K562 (cell line): ENCODE data around the gene ANKRD27. TPM values are rescaled to one million over a fixed set of nuclear protein-coding genes. Genes with fewer than 3 reads are reported as not detected.

Experiments
- ATAC-seq: fragments of 200-7000 bp; cut with Tn5 transposase; 3 replicates; pipeline ENCODE4 v1.9.1; 2020; ENCODE audit warnings: moderate library complexity
- BruUV-seq: library from RNA; stranded (reverse); fragments of 400-500 nt; replicated peaks from 2 replicates; lab custom pipeline; 2021; lab: Mats Ljungman, UMichigan
- CTCF ChIA-PET: fragments of 300-600 bp; formaldehyde crosslinking; extraction: SDS; loops from one replicate; lab custom pipeline; 2021; ENCODE audit warnings: low intra/inter-chr PET ratio; lab: Yijun Ruan, JAX
- POLR2A ChIA-PET: fragments of 300-600, 350-650 bp; sonication (Branson Sonifier 250); formaldehyde crosslinking; extraction: SDS; loops from one replicate; lab custom pipeline; 2021; ENCODE audit warnings: antibody characterized with exemption, inconsistent platforms; lab: Yijun Ruan, JAX
- DNase-seq, 4 experiments: peaks; one replicate each; pipeline versions ENCODE4 v3.0.0 to v3.0.0-alpha.2; 2011 to 2018; ENCODE audit warnings: low spot score in 3 of 4, mixed read lengths in 3 of 4; ENCODE audit errors: extremely low read depth in 1 of 4
- FAIRE-seq: peaks from 2 replicates; lab custom pipeline; 2011; peaks lifted over from hg19 to GRCh38; lab: Jason Lieb, UNC
- H2AFZ ChIP-seq: 2 replicates; pipeline ENCODE4 v1.6.0; 2011; ENCODE audit warnings: low read depth, low read length, control low read depth, inconsistent platforms
- H3K27ac ChIP-seq: fragments of 200-600 bp; 3 replicates; pipeline ENCODE4 v1.8.0; 2011; ENCODE audit warnings: low read depth, mild to moderate bottlenecking, control low read depth, inconsistent platforms, low read length, moderate library complexity, mixed read lengths; ENCODE audit errors: extremely low read depth
- H3K27me3 ChIP-seq, 2 experiments: fragments of 300-600 bp in 1 of 2; 2 replicates in 1 of 2; 3 replicates in 1 of 2; pipeline versions ENCODE4 v1.6.0 to v1.8.0; 2011; ENCODE audit warnings: inconsistent platforms in 2 of 2, low read length in 2 of 2, mild to moderate bottlenecking in 1 of 2, mixed read lengths in 1 of 2, moderate library complexity in 1 of 2; ENCODE audit not compliant: control insufficient read depth in 2 of 2, insufficient read depth in 2 of 2
- H3K36me3 ChIP-seq: fragments of 300-600 bp; 3 replicates; pipeline ENCODE4 v1.8.0; 2011; ENCODE audit warnings: mild to moderate bottlenecking, low read length, inconsistent platforms; ENCODE audit not compliant: control insufficient read depth, insufficient read depth
- H3K4me1 ChIP-seq, 2 experiments: fragments of 200-600 bp in 1 of 2; replicated peaks in 1 of 2; 2 replicates in 1 of 2; 3 replicates in 1 of 2; pipeline versions ENCODE4 v1.5.1 to v1.8.0; 2011; ENCODE audit warnings: inconsistent platforms in 2 of 2, low read length in 2 of 2, mild to moderate bottlenecking in 1 of 2, mixed read lengths in 1 of 2, moderate library complexity in 1 of 2; ENCODE audit not compliant: control insufficient read depth in 2 of 2, insufficient read depth in 2 of 2
- H3K4me2 ChIP-seq: 2 replicates; pipeline ENCODE4 v1.6.1; 2011; ENCODE audit warnings: low read length, control low read depth, inconsistent platforms, mixed read lengths; ENCODE audit not compliant: insufficient read depth
- H3K4me3 ChIP-seq: fragments of 200-600 bp; sonication (generic), shearing (Covaris generic); 2 replicates; pipeline ENCODE4 v1.5.1; 2016; ENCODE audit warnings: control low read depth, inconsistent platforms
- H3K79me2 ChIP-seq: fragments of 200-600 bp; 3 replicates; pipeline ENCODE4 v1.8.0; 2011; ENCODE audit warnings: low read length, inconsistent platforms; ENCODE audit not compliant: control insufficient read depth, insufficient read depth
- H3K9ac ChIP-seq, 2 experiments: 2 replicates each; pipeline versions ENCODE4 v1.6.0 to v1.6.1; 2011; ENCODE audit warnings: low read depth in 2 of 2, low read length in 2 of 2, control low read depth in 1 of 2, inconsistent platforms in 1 of 2, mild to moderate bottlenecking in 1 of 2, mixed read lengths in 1 of 2; ENCODE audit not compliant: insufficient read depth in 1 of 2
- H3K9me1 ChIP-seq: one replicate; pipeline ENCODE4 v1.6.0; 2011; ENCODE audit warnings: inconsistent platforms, mild to moderate bottlenecking, low read length, moderate library complexity; ENCODE audit not compliant: control insufficient read depth, insufficient read depth
- H3K9me3 ChIP-seq: replicated peaks from 2 replicates; pipeline ENCODE4 v1.5.1; 2011; ENCODE audit warnings: low read depth, low read length, inconsistent platforms; ENCODE audit not compliant: control insufficient read depth, insufficient read depth
- H4K20me1 ChIP-seq: replicated peaks from 2 replicates; pipeline ENCODE4 v1.6.1; 2011; ENCODE audit warnings: low read length, inconsistent platforms, mixed read lengths; ENCODE audit not compliant: control insufficient read depth, insufficient read depth
- EGR1 ChIP-seq: fragments of 450-650 bp; conservative IDR thresholded peaks from 2 replicates; pipeline ENCODE4 v1.6.1; 2017; ENCODE audit warnings: mild to moderate bottlenecking
- WGBS: fragments of 100-300 bp; shearing (Covaris generic); methylation state at CpG from one replicate; pipeline ENCODE4 v1.1.6; 2016; ENCODE audit warnings: low coverage, mixed read lengths; ENCODE audit not compliant: insufficient coverage; ENCODE audit errors: missing lambda C conversion rate; 5-methylcytosine and 5-hydroxymethylcytosine counted together
- in situ Hi-C: fragments of 300-500 bp; cut with MboI; formaldehyde crosslinking; loops from 4 replicates; pipeline ENCODE4 v1.15.0; 2018; ENCODE audit warnings: inconsistent platforms, mixed read lengths
- intact Hi-C: fragments of 100-400 bp; cut with micrococcal nuclease; formaldehyde crosslinking; loops from 2 replicates; pipeline ENCODE4 v1.14.2; 2022
- polyA plus RNA-seq, 8 experiments: library from polyadenylated mRNA; depleted of rRNA in 4 of 8; stranded (reverse) in 5 of 8; unstranded in 3 of 8; fragments of >200 nt; fragmentation: Nextera tagmentation in 2 of 8; fragmentation: Illumina TruSeq in 1 of 8; extraction: Ambion mirVana in 2 of 8; extraction: Trizol in 1 of 8; gene quantifications; 2 replicates each; pipeline versions ENCODE4 v1.2.1 to v1.2.3, GENCODE V29; 2011 to 2014; ENCODE audit warnings: inconsistent platforms in 1 of 8, missing spikeins in 1 of 8
- total RNA-seq, 7 experiments: library from RNA; depleted of rRNA in 6 of 7; stranded (reverse); fragments of >200 nt in 6 of 7; fragmentation: Illumina TruSeq in 2 of 7; extraction: Trizol in 2 of 7; gene quantifications; 2 replicates each; pipeline versions ENCODE4 v1.2.1 to v1.2.3, GENCODE V29; 2011 to 2021; ENCODE audit warnings: low replicate concordance in 1 of 7
- TF ChIP-seq, protein P1 (sequence below): fragments of 250-450 bp; sonication (Bioruptor Pico); IDR thresholded peaks from 2 replicates; pipeline ENCODE4 v1.8.0; 2022; ENCODE audit warnings: moderate library complexity, mild to moderate bottlenecking, inconsistent platforms
- TF ChIP-seq, protein P2 (sequence below): fragments of 250-450 bp; sonication (Bioruptor Pico); IDR thresholded peaks from 2 replicates; pipeline ENCODE4 v1.5.0; 2021

Gene ANKRD27
- total and polyA plus RNA-seq, 9 of the 15 experiments (the other 6 are each of a cell fraction or from before 2014, with no cell fraction given): 5.3 to 71.3 (median 54.2) TPM

DNA sequence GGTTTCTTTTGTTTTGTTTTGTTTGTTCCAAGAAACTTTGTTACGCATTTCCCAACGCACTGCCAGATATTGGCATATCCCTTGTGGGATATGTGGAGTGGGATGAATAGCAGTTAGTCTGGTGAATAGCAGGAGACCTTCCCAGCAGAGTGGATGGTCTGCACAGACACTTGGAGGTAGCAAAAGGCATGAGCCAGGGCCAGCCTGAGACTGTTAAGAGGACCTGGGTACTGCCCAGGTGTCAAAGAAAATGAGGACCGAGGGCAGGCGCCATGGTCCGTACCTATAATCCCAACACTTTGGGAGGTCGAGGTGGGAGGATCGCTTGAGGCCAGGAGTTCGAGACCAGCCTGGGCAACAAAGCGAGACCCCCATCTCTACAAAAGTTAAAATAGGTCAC, 107.5 kb downstream of the ANKRD27 start:
- H3K9me3 ChIP-seq: no peaks in the 10 kb centered on the region
- intact Hi-C loops (loop anchor here (10.0 kb wide), 1 partner anchor 103 kb away; no protein-coding TSS in a partner anchor), in situ Hi-C loops (loop anchor here (5.0 to 10.0 kb wide), 2 partner anchors 280 to 1903 kb away; no protein-coding TSS in a partner anchor)
- no peaks in the 10 kb centered on the region; a peak in 1 of 5 replicates for H3K4me1 ChIP-seq
- H3K9ac ChIP-seq: no peak overlapping the region
- no peaks in the 10 kb centered on the region for H3K9me1 ChIP-seq
- peaks cover 33 to 44% of the 10 kb centered on the region in 2 experiments for H3K27me3 ChIP-seq
- no peaks in the 10 kb centered on the region for H3K79me2 ChIP-seq
- no peak for FAIRE-seq
- DNase-seq: no peak
- no peak overlapping the region for H2AFZ ChIP-seq
- no peak overlapping the region for H3K4me3 ChIP-seq
- no peak for ATAC-seq
- ChIA-PET CTCF (interaction anchor here (0.9 kb wide), 1 partner anchor 230 kb away, joined by 3 read pairs; no protein-coding TSS in a partner anchor), POLR2A (no interaction called here)
- no peak overlapping the region for H3K4me2 ChIP-seq
- no peaks in the 10 kb centered on the region for H3K36me3 ChIP-seq
- H3K27ac ChIP-seq: no peak overlapping the region
- TF ChIP-seq, protein P1, sequence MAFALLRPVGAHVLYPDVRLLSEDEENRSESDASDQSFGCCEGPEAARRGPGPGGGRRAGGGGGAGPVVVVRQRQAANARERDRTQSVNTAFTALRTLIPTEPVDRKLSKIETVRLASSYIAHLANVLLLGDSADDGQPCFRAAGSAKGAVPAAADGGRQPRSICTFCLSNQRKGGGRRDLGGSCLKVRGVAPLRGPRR: no peak
- TF ChIP-seq, protein P2, sequence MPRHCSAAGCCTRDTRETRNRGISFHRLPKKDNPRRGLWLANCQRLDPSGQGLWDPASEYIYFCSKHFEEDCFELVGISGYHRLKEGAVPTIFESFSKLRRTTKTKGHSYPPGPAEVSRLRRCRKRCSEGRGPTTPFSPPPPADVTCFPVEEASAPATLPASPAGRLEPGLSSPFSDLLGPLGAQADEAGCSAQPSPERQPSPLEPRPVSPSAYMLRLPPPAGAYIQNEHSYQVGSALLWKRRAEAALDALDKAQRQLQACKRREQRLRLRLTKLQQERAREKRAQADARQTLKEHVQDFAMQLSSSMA (CRISPR knock-in tag): no peak
- no peak for TF ChIP-seq EGR1
- WGBS: 1% methylated on average over 9 of the region's 9 CpGs
- BruUV-seq: no TSS peak
- H4K20me1 ChIP-seq: 0 out of 2 replicates have a peak, but pooled peaks cover 6% of the 10 kb centered on the region
